CD4-positive, alpha-beta T cell (primary cell): ENCODE results near the gene CYB5A. TPM values are rescaled to one million over a fixed set of nuclear protein-coding genes. Genes with fewer than 3 reads are reported as not detected.

ENCODE experiments used
- ATAC-seq: fragments of 200-7000 bp; cut with Tn5 transposase; one replicate; pipeline ENCODE4 v1.10.0; 2022; ENCODE audit warnings: mild to moderate bottlenecking; ENCODE audit not compliant: poor library complexity
- CTCF ChIA-PET: fragments of 350-600 bp; sonication (Branson Sonifier 250); formaldehyde crosslinking; loops from one replicate; lab custom pipeline; 2021; ENCODE audit warnings: antibody characterized with exemption, inconsistent platforms; lab: Charles Lee
- POLR2A ChIA-PET: fragments of 350-600 bp; sonication (Branson Sonifier 250); formaldehyde crosslinking; loops from one replicate; lab custom pipeline; 2021; ENCODE audit warnings: antibody characterized with exemption, inconsistent platforms; lab: Charles Lee
- DNase-seq, 14 experiments: peaks; one replicate each; pipeline ENCODE4 v3.0.0-alpha.2; 2013 to 2020; ENCODE audit warnings: mixed read lengths in 2 of 14
- H3K27ac ChIP-seq, 2 donors: one replicate each; pipeline versions ENCODE4 v1.5.1 to v1.7.0; 2013; ENCODE audit warnings: low read length in 2 of 2, low read depth in 1 of 2, mild to moderate bottlenecking in 1 of 2
- H3K27me3 ChIP-seq, 2 experiments: 1 replicate in 1 of 2; 2 replicates in 1 of 2; pipeline versions ENCODE4 v1.6.1 to v1.7.0; 2013; ENCODE audit warnings: low read length in 2 of 2, control low read depth in 1 of 2, mild to moderate bottlenecking in 1 of 2, moderate library complexity in 1 of 2; ENCODE audit not compliant: insufficient read depth in 2 of 2, control insufficient read depth in 1 of 2
- H3K36me3 ChIP-seq: one replicate; pipeline ENCODE4 v1.6.1; 2013; ENCODE audit warnings: low read length, control low read depth; ENCODE audit not compliant: insufficient read depth
- H3K4me1 ChIP-seq: one replicate; pipeline ENCODE4 v1.6.1; 2013; ENCODE audit warnings: low read length, control low read depth; ENCODE audit not compliant: insufficient read depth
- H3K4me3 ChIP-seq: one replicate; pipeline ENCODE4 v1.5.1; 2013; ENCODE audit warnings: mild to moderate bottlenecking, low read length, moderate library complexity
- H3K9me3 ChIP-seq, 2 experiments: 1 replicate in 1 of 2; 2 replicates in 1 of 2; pipeline versions ENCODE4 v1.6.1 to v1.7.0; 2013; ENCODE audit warnings: low read length in 2 of 2, mild to moderate bottlenecking in 2 of 2, control low read depth in 1 of 2, moderate library complexity in 1 of 2; ENCODE audit not compliant: control insufficient read depth in 1 of 2, insufficient read depth in 1 of 2
- H3K27ac Mint-ChIP-seq: one replicate; pipeline ENCODE4 v1.8.0; 2020; ENCODE audit warnings: mixed read lengths
- H3K27me3 Mint-ChIP-seq: one replicate; pipeline ENCODE4 v1.8.0; 2021; ENCODE audit warnings: mixed read lengths
- H3K36me3 Mint-ChIP-seq: one replicate; pipeline ENCODE4 v1.8.0; 2021; ENCODE audit warnings: low read depth, mixed read lengths
- H3K4me1 Mint-ChIP-seq: one replicate; pipeline ENCODE4 v1.8.0; 2021; ENCODE audit warnings: low read depth, mixed read lengths
- H3K4me3 Mint-ChIP-seq: one replicate; pipeline ENCODE4 v1.8.0; 2020; ENCODE audit warnings: mild to moderate bottlenecking, mixed read lengths
- H3K9me3 Mint-ChIP-seq: one replicate; pipeline ENCODE4 v1.8.0; 2020; ENCODE audit warnings: mixed read lengths
- intact Hi-C, 2 experiments: fragments of 100-400 bp; cut with DNase I in 1 of 2; cut with micrococcal nuclease in 1 of 2; formaldehyde crosslinking; loops; one replicate each; pipeline versions ENCODE4 v1.15.1 to v1.9.0; 2023 to 2025; cut with DNase I, micrococcal nuclease
- total RNA-seq, 174 experiments: library from RNA in 2 of 174; stranded (reverse) in 2 of 174; gene quantifications; one replicate each; pipeline ENCODE4 v1.2.3 and lab custom pipeline; 2021 to 2026
- TF ChIP-seq, protein P1 (sequence below): fragments of 200-600 bp; IDR thresholded peaks from one replicate; pipeline ENCODE4 v1.8.0; 2022; ENCODE audit warnings: antibody characterized with exemption, mild to moderate bottlenecking

CYB5A gene
- total RNA-seq, 2 experiments from 2014 or later, result 3.7 to 4.1 TPM

DNA sequence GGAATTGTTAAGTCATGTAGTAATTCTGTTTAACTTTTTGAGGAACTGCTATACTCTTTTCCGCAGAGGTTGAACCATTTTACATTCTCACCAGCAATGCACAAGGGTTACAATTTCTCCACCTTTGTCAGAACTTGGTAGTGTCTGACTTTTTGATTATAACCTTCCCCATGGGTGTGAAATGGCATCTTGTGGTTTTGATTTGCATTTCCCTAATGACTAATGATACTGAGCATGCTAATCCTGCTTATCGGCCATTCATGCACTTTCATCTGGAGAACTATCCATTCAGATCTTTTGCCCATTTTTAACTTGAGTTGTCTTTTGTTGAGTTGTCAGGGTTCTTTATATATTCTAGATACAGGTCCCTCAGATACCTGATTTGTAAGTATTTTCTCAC lies 47.2 kb downstream of the CYB5A start:
- no peaks in the 10 kb centered on the region for H3K4me1 Mint-ChIP-seq
- Histone ChIP-seq H3K27ac (no peak overlapping the region), H3K4me3 (no peak overlapping the region), H3K4me1 (no peaks in the 10 kb centered on the region), H3K9me3 (no peaks in the 10 kb centered on the region), H3K36me3 (no peaks in the 10 kb centered on the region), H3K27me3 (peaks cover 0 to 3% of the 10 kb centered on the region in 2 experiments)
- ChIA-PET CTCF (no interaction called here), POLR2A (no interaction called here)
- H3K4me3 Mint-ChIP-seq, result no peak overlapping the region
- H3K36me3 Mint-ChIP-seq, result peaks cover 1% of the 10 kb centered on the region
- ATAC-seq (no peak), DNase-seq (no peak)
- intact Hi-C loops, result loop anchor here in 1 of 2 experiments (5.0 kb wide), 1 partner anchor 93 kb away; no protein-coding TSS in a partner anchor
- no peak overlapping the region for H3K27ac Mint-ChIP-seq
- H3K9me3 Mint-ChIP-seq, result no peaks in the 10 kb centered on the region
- H3K27me3 Mint-ChIP-seq, result no peaks in the 10 kb centered on the region
- TF ChIP-seq, protein P1, sequence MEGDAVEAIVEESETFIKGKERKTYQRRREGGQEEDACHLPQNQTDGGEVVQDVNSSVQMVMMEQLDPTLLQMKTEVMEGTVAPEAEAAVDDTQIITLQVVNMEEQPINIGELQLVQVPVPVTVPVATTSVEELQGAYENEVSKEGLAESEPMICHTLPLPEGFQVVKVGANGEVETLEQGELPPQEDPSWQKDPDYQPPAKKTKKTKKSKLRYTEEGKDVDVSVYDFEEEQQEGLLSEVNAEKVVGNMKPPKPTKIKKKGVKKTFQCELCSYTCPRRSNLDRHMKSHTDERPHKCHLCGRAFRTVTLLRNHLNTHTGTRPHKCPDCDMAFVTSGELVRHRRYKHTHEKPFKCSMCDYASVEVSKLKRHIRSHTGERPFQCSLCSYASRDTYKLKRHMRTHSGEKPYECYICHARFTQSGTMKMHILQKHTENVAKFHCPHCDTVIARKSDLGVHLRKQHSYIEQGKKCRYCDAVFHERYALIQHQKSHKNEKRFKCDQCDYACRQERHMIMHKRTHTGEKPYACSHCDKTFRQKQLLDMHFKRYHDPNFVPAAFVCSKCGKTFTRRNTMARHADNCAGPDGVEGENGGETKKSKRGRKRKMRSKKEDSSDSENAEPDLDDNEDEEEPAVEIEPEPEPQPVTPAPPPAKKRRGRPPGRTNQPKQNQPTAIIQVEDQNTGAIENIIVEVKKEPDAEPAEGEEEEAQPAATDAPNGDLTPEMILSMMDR, result no peak

DNA sequence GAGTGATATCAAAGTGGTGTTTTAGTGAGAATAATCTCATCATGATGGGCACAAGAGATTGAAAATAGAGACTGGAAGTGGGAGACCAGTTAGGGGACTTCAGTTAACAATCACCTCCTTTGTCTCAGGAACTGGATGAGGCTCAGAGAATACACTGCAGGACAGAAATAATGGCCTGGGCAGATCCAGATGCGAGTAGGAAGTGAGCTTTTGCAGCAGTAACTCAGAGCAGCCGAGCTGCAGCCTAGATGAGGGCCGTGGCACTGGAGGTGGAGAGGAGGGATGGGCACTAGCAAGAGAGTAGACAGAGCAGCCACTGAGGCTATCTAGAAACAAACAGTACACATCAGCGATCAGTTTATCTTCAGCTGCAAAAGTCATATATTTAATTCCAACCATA lies 48.6 kb downstream of the CYB5A start:
- intact Hi-C loops, result loop anchor here in 1 of 2 experiments (5.0 kb wide), 1 partner anchor 94 kb away; no protein-coding TSS in a partner anchor
- Histone ChIP-seq H3K4me3 (no peak overlapping the region), H3K9me3 (no peaks in the 10 kb centered on the region), H3K36me3 (no peaks in the 10 kb centered on the region), H3K27me3 (peaks cover 0 to 3% of the 10 kb centered on the region in 2 experiments), H3K4me1 (no peaks in the 10 kb centered on the region), H3K27ac (no peak overlapping the region)
- no peak for DNase-seq
- Mint-ChIP-seq H3K27me3 (peaks cover 8% of the 10 kb centered on the region), H3K27ac (no peak overlapping the region), H3K9me3 (no peaks in the 10 kb centered on the region), H3K4me3 (no peak overlapping the region), H3K4me1 (no peaks in the 10 kb centered on the region), H3K36me3 (no peaks in the 10 kb centered on the region)
- ChIA-PET POLR2A (no interaction called here), CTCF (no interaction called here)
- TF ChIP-seq, protein P1, result no peak
- no peak for ATAC-seq

DNA sequence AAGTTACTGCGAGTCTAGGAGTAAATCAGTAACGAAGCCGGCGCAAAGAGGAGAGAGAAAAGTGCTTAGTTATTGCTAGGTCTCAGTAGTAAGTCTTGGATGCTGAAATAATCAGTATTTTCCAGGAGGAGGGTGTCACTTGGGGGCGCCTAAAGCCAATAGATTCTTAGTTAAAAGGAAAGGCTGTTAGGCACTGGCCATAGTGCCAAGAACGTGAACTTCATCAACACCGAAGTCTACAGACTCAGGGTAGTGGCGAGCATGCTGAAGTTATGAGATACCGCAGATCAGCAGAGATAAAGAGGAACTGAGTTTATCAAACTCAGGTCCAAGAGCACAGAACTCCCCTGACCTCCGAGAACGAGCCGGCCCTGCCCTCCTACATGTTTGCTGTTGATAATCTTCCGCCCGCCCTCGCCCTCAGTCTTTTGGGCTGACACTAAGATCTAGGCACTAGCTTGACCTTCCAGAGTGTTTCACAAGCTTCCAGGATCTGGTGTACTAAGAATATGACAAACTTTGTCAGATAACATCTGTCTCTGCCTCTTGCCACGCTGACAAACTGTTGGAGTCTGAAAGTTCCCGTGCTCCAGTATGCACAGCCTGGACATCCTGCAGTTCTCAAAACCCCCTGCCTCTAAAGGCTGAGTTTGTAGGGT lies 49.2 kb downstream of the CYB5A start:
- Histone ChIP-seq H3K9me3 (no peaks in the 10 kb centered on the region), H3K27ac (no peak overlapping the region), H3K4me1 (no peaks in the 10 kb centered on the region), H3K4me3 (no peak overlapping the region), H3K36me3 (no peaks in the 10 kb centered on the region), H3K27me3 (peaks cover 0 to 3% of the 10 kb centered on the region in 2 experiments)
- Mint-ChIP-seq H3K36me3 (no peaks in the 10 kb centered on the region), H3K4me1 (no peaks in the 10 kb centered on the region), H3K4me3 (no peak overlapping the region), H3K9me3 (no peaks in the 10 kb centered on the region), H3K27ac (no peak overlapping the region), H3K27me3 (peaks cover 8% of the 10 kb centered on the region)
- intact Hi-C loops, result loop anchor here in 1 of 2 experiments (5.0 kb wide), 1 partner anchor 95 kb away; no protein-coding TSS in a partner anchor
- ATAC-seq (no peak), DNase-seq (no peak)
- ChIA-PET POLR2A (no interaction called here), CTCF (no interaction called here)
- TF ChIP-seq, protein P1, result no peak
